Eye (tissue), 1 donor: Measurements from ENCODE around the gene TRDMT1.

Experiments used
- DNase-seq: peaks from one replicate; pipeline ENCODE4 v3.0.0-alpha.2; 2015

The TRDMT1 gene

DNA sequence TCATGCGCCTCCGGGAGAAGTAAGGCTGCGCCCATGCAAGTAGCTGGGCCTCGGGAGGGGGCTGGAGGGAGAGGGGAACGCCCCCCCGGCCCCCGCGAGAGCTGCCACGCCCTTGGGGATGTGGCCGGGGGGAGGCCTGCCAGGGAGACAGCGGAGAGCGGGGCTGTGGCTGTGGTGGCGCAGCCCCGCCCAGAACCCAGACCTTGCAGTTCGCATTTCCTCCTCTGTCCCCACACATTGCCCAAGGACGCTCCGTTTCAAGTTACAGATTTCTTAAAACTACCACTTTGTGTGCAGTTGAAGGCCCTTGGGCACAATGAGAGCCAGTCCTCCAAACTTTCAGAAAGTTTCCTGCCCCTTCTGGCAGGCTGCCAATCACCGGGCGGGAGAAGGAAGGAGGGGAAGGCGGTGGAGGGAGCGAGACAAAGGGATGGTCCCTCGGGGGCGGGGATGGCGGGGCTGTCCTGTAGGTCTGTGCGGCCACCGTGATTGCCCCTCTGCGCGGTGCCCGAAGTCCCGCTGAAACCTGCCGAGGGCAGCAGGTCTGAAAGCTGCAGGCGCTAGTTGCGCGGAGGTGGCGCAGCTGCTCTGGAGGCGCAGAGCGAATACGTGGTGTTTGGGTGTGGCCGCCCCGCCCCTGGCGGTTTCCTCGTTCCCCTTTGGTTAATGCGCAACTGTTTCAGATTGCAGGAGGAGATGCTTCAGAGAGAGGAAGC lies 28.7 kb upstream of the TRDMT1 start:
- DNase-seq, result peak; percentile 94

- DNase-seq, result no peak
Measured at GRCh38 chr10:17229717-17229966, 28.2 kb upstream of the TRDMT1 start.

GRCh38 chr10:17229016-17229716 lies 27.7 kb upstream of the TRDMT1 start:
- DNase-seq, result peak; percentile 96

DNA sequence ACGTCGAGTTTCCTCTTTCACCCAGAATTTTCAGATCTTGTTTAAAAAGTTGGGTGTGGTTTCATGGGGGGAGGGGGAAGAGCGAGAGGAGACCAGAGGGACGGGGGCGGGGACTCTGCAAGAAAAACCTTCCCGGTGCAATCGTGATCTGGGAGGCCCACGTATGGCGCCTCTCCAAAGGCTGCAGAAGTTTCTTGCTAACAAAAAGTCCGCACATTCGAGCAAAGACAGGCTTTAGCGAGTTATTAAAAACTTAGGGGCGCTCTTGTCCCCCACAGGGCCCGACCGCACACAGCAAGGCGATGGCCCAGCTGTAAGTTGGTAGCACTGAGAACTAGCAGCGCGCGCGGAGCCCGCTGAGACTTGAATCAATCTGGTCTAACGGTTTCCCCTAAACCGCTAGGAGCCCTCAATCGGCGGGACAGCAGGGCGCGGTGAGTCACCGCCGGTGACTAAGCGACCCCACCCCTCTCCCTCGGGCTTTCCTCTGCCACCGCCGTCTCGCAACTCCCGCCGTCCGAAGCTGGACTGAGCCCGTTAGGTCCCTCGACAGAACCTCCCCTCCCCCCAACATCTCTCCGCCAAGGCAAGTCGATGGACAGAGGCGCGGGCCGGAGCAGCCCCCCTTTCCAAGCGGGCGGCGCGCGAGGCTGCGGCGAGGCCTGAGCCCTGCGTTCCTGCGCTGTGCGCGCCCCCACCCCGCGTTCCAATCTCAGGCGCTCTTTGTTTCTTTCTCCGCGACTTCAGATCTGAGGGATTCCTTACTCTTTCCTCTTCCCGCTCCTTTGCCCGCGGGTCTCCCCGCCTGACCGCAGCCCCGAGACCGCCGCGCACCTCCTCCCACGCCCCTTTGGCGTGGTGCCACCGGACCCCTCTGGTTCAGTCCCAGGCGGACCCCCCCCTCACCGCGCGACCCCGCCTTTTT lies 26.9 kb upstream of the TRDMT1 start, which contains the start of gene VIM:
Gene VIM (plus strand): TSS at position 151 of the 925 bp plus-strand sequence. CDS start 1,182 bp downstream, outside the sequence.
- DNase-seq, result peak; percentile 96

DNA sequence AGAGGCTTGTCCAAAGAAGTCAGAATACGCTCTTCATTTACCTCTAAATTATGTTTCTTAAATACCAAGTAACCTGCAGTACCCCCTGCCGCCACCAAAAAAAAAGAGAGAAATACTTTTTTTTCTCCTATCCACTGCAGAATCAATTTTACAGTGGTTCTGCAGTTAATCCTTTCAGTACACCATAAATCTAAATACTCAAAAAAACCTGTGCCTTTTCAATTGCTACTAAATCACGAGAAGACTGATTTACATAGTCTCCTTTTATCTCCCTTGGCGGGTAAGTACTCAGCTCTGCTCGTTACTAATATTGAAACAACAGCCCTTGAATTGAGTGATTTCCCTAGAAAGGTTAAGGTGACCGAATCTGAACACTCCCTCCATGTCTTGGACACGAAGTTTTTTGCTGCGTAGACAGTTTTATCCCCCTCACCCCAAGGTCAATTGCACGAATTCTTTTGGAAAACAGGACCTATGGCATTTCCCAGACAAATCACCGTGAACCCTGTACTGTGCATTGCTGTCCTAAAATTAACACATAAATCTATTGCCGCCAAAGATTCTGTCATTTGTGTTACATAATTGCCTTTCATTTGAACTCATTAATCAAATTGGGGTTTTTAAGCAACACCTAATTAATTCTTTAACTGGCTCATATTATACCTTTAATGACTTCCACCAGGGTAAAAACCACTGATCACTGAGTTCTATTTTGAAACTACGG lies 26.1 kb upstream of the TRDMT1 start:
- peak; percentile 76 for DNase-seq

DNA sequence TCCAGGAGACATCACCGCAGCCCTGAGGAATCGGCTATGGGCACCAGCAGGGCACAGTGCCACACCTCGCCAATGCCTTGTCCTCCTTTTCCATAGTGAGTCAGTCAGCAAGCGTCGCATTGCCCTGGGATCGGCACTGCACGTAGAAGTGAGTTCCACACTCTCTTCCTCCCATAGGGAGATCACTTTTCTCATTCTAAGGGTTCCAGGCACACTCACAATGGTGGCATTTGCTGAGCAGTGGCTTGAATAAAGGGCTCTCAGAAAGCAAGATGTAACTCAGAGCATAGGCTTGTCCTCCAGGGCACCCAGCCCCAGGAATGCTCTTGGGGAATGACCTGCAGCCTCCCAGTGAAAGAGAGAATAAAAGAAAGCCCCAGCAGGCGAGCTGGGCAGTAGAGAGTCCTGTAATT lies 25.4 kb upstream of the TRDMT1 start:
- DNase-seq, result no peak

GRCh38 chr10:17225808-17226207 lies 24.3 kb upstream of the TRDMT1 start:
- DNase-seq, result peak; percentile 86

GRCh38 chr10:17222329-17222728 lies 20.9 kb upstream of the TRDMT1 start:
- DNase-seq, result no peak

DNA sequence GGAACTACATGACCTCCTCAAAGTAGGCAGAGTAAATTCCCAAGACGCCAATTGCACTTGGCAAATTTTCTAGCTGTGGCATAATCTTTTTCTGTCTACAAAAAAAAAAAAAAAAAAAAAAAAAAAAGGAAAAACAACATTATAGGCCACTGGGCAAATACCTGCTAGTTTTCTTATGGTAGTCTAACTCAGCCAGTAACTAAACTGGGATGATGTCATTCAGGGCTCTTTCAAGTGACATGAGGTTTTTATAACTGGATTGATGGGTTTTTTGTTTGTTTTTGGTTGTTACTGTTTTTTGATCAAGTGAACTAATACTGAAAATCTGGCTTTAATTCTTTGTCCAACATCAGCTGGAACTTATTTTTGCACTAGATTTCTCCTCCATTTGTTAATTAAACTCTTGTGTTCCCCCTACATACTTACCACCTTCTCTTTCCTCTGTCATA lies 19.2 kb upstream of the TRDMT1 start:
- DNase-seq, result no peak

DNA sequence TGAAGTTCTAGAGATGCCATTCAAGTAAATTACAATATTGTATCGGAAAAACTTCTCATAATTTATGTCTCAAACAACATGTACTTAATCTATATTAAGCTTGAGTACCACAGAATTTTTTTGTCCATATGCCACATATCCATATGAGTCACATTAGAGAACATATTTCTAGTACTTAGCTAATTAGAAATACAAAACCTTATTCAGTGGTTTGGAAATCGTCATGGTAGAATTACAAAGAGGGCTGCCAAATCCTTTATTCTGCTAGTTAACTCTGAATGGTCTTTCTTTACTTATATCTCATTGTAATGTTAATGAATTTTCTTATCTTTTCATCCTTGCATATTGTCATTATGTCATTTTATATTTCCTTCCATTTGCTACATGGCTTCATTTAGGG lies 17.6 kb upstream of the TRDMT1 start:
- DNase-seq, result peak; percentile 55

DNA sequence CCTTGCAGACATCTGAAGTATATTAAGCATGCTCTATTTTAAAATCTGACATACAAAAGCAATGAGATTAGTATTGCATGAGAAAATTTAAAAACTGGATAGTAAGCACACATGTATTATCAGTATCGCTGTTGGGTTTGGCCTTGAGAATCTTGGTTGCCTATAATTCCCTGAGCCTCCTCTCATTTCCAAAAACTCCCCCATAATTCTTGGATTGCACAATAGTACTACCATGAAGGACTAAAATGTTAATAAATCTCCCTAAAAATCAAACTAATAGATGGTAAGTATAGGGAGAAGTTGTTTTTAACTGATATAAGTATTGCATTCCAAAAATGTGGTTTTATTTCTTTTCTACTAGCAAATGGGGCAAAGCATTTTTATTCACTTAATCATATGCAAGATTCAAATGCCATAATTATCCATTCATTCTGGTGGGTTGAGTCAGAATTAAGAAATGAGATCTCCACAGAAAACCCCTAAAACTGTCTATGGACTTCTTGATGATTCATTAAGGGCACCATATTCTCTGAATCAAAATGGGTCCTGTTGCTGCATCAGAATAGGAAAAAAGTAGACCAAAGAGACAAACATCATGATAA lies 16.3 kb upstream of the TRDMT1 start:
- no peak for DNase-seq

GRCh38 chr10:17216901-17217395 lies 15.5 kb upstream of the TRDMT1 start:
- no peak for DNase-seq

DNA sequence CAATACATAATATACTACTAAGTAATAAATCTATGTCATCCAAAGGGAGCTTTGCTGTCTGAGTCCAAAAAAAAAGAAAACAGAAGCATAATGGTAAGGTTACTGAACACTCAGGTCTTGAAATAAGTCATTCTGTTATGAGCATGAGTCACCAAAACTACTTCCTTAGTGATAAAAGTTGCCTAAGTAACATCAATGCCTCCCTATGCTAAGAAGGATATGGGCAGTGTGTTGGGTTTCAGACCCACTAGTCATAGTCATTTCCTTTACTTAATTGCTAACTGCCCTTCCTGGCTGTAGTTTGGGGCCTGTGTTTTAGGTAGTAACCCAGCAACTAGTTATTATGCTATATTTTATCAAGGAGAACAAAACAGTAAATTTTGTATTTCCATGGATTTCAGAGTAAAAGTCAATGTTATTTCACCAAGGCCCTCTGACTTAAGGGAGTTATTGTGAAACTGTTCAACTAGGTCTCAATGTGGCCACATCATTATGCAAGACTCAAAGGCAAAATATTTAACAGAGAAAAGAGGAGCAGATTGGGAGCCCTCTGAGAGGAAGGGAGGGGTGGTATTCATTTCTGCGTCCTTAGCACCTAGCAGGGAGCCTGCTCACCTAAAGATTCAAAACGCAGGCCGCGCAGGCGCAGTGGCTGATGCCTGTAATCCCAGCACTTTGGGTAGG lies 14.9 kb upstream of the TRDMT1 start:
- no peak for DNase-seq

DNA sequence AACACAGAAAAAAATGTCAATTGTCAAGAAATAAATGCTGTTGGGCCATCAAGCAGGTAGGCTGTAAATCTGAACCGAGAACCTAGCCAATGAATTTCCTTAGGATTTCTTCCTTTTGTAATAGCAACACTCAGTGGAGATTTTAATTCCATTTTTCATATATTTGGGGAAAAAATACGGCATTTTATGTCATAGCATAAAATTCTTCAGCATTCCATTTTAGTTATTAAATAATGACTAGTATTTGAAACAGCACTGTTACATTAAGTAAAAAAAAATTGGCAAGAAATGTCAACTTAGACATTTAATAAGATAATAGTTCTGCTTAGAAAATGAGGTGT lies 14.3 kb upstream of the TRDMT1 start:
- no peak for DNase-seq

DNA sequence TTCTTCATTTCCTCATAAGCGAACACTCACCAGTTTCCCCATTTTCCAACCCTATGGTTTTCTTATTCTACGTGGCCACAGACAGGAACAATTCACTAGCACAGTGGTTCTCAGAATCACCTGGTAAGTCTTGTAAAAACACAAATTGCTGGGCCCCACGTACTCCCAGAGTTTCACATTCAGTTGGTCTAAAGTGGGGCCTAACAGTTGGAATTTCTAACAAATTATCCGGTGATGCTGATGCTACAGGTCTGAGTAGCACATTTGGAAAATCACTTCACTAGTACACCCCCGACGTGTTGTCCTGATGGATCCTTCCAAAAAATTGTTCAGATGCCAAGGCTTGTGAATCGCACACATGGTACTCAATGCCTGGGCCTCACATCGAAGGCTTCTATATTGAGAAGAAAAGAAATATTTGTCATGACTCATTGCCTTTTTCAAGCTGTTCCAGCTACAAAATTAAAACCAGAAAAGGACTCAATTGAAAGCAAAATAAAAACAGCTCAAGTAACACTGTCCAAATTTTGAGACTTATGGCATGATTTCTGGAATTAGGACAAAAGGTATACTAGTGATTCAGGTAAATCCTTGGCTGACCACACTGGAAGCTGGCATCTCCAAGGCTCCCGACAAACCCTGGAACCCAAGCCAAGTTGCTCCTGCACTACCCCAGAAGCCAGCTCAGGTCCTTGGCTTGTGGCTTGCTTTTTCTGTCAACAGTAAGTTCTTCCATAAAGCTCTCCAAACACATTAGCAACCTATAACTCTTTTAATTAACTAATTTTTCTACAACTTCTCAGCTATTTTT lies 13.7 kb upstream of the TRDMT1 start:
- DNase-seq, result peak; percentile 67

DNA sequence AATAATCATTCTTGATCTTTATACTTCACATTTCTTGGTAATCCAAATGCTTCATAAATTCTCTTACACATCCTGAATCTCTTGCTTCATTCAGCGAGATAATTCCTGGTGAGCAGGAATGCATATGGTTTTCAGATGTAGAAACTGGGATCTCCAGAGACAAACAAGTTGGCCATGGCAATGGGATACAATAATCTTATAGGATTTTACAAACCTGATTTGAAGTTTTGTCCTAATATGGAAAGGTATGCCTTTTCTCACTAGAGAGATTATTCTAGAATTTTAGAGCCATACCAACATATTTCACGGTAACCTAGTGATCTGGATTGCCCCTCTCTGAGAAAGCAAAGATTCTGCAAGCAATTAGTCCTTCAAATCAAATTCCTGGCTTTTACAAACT lies 13.1 kb upstream of the TRDMT1 start:
- DNase-seq, result no peak

DNA sequence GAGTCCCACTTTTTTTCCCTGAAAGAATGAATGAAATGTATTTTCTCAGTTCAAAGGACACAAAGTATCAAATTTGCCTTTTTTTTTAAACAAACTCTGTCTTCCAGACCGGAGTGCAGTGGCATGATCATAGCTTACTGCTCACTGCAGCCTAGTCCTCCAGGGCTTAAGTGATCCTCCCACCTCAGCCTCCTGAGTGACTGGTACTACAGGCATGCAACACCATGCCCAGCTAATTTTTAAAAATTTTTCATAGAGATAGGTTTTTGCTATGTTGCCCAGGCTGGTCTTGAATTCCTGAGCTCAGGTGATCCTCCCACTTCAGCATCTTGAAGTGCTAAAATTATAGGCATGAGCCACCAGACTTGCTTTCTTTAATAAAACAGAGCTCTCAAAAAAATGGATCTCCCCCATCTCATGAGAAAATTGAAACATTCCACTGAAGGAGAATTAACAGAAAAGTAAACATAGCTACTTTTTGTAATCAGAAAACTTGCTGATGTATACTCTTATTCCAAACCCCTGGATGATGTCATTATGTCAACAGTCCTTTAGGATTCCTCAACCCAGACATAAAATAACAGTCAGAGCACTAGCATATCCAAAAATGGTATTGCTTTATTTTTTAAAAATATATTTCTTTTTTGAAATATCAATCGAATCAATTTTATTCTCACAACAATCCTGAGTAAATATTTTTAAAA lies 12.3 kb upstream of the TRDMT1 start:
- DNase-seq, result no peak

DNA sequence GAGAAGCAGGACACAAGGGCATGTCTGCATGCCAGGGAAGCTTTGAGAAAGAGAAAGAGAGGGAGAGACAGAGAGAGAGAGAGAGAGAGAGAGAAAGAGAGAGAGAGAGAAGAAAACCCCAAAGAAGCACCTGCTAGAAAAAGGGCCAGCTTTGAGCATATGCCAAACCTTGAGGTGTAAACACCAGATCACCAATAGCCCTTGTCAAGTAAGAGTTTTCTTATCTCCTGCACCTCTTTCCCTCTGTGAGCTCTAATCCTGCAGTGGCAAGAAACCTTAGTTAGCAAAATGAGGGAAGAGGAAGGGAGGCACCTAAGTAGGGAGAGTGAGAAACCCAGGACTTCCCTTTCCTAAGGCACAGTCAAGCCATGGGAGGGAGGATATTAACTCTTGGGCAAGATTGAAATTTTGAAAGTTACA lies 11.3 kb upstream of the TRDMT1 start:
- no peak for DNase-seq

DNA sequence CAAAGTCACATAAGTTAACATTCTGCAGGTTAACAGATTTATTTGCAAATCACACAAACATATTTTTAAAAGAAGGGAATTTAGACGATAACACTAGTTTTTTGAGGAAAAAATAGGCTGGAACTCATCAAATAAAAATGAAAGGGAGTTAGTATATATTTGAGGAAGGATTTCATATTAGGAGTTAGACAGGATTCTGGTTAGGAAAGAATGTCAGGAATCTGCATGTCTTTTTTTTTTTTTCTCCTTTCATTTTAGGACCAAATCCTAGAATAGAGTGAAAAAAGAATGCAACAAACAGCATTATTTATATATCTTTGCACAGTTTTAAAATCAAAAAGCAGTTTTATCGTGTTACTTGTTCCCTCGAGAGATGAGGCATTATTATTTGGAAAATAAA lies 8.9 kb upstream of the TRDMT1 start:
- no peak for DNase-seq

DNA sequence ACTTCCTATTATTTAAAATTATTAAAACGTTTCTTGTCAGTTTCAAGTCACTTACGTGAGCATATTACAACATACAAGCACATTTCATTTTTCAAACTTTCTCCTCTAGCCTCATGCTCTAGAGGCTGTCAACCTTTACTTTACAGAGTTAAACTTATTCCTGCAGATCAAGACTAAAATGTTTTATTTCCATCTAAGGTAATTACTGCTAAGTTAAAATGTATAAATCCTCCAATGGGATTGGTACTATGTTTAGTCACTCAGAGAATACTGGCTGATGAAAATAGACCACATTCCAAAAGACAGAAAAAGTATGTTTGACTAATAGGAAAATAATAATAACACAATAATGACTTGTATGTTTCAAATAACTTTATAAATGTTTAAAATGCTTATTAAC lies 8.4 kb upstream of the TRDMT1 start:
- DNase-seq, result no peak
